Activated B cell treated with CpG ODN at 0.5 μM for 24 hours (primary cell): Measurements from ENCODE around the gene CARD11. TPM values are rescaled to one million over a fixed set of nuclear protein-coding genes. Genes with fewer than 3 reads are reported as not detected.

Experiments
- ATAC-seq: fragments of 200-7000 bp; cut with Tn5 transposase; one replicate; pipeline ENCODE4 v1.10.0; 2021; ENCODE audit warnings: low read depth, mild to moderate bottlenecking, moderate library complexity
- CTCF ChIA-PET: fragments of 350-600 bp; sonication (Branson Sonifier 250); formaldehyde crosslinking; loops from one replicate; lab custom pipeline; 2021; ENCODE audit warnings: antibody characterized with exemption; lab: Charles Lee
- POLR2A ChIA-PET: fragments of 350-600 bp; sonication (Branson Sonifier 250); formaldehyde crosslinking; loops from one replicate; lab custom pipeline; 2021; ENCODE audit warnings: antibody characterized with exemption; lab: Charles Lee
- DNase-seq: peaks from one replicate; pipeline ENCODE4 v3.0.0; 2022
- H3K27ac Mint-ChIP-seq: one replicate; pipeline ENCODE4 v1.8.0; 2020; ENCODE audit warnings: mixed read lengths
- H3K27me3 Mint-ChIP-seq: one replicate; pipeline ENCODE4 v1.8.0; 2021; ENCODE audit warnings: mixed read lengths
- H3K36me3 Mint-ChIP-seq: one replicate; pipeline ENCODE4 v1.8.0; 2021; ENCODE audit warnings: low read depth, mixed read lengths
- H3K4me1 Mint-ChIP-seq: one replicate; pipeline ENCODE4 v1.8.0; 2021; ENCODE audit warnings: mixed read lengths
- H3K4me3 Mint-ChIP-seq: one replicate; pipeline ENCODE4 v1.8.0; 2020; ENCODE audit warnings: mild to moderate bottlenecking, mixed read lengths
- H3K9me3 Mint-ChIP-seq: one replicate; pipeline ENCODE4 v1.8.0; 2020; ENCODE audit warnings: mixed read lengths
- intact Hi-C: fragments of 100-400 bp; cut with micrococcal nuclease; formaldehyde crosslinking; loops from one replicate; pipeline ENCODE4 v1.15.1; 2024
- total RNA-seq: library from RNA; stranded (reverse); gene quantifications from 2 replicates; pipeline ENCODE4 v1.2.3, GENCODE V29; 2022
- TF ChIP-seq, protein P1 (sequence below): fragments of 200-600 bp; IDR thresholded peaks from one replicate; pipeline ENCODE4 v1.8.0; 2022; ENCODE audit warnings: antibody characterized with exemption, mild to moderate bottlenecking

Gene CARD11
- total RNA-seq, 1 donor from 2014 or later: 114 TPM

DNA sequence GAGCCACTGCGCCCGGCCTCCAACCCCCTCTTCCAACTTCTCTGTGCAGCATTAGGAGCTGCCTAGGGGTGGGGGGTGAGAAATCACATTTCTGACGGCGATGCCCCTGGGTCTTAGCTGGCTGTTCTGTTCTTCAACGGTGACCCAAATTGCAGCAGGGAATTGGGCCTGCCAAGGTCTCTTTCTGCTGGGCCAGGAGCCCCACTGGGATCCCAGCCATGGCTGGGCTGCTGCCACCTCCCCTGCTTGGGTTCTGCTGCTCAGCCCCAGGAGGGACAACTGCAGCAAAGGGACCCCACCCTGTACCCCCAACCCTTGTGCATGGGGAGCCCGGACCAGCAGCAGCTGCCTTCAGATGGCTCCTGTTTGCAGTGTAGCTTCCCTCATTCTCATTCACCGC is 155.9 kb downstream of the CARD11 start:
- TF ChIP-seq, protein P1, sequence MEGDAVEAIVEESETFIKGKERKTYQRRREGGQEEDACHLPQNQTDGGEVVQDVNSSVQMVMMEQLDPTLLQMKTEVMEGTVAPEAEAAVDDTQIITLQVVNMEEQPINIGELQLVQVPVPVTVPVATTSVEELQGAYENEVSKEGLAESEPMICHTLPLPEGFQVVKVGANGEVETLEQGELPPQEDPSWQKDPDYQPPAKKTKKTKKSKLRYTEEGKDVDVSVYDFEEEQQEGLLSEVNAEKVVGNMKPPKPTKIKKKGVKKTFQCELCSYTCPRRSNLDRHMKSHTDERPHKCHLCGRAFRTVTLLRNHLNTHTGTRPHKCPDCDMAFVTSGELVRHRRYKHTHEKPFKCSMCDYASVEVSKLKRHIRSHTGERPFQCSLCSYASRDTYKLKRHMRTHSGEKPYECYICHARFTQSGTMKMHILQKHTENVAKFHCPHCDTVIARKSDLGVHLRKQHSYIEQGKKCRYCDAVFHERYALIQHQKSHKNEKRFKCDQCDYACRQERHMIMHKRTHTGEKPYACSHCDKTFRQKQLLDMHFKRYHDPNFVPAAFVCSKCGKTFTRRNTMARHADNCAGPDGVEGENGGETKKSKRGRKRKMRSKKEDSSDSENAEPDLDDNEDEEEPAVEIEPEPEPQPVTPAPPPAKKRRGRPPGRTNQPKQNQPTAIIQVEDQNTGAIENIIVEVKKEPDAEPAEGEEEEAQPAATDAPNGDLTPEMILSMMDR: no peak
- H3K4me3 Mint-ChIP-seq: no peak overlapping the region
- H3K36me3 Mint-ChIP-seq: no peaks in the 10 kb centered on the region
- H3K4me1 Mint-ChIP-seq: peaks cover 12% of the 10 kb centered on the region
- POLR2A ChIA-PET: no interaction called here
- DNase-seq: no peak
- H3K27me3 Mint-ChIP-seq: no peaks in the 10 kb centered on the region
- no peaks in the 10 kb centered on the region for H3K9me3 Mint-ChIP-seq
- CTCF ChIA-PET: interaction anchor here (1.3 to 1.9 kb wide), 3 partner anchors 24 to 786 kb away, joined by 3 to 15 read pairs (median 6); no protein-coding TSS in a partner anchor
- intact Hi-C loops: loop anchor here (1.0 to 5.0 kb wide), 5 partner anchors 156 to 834 kb away; no protein-coding TSS in a partner anchor
- peak overlapping the region; percentile 50 for H3K27ac Mint-ChIP-seq
- no peak for ATAC-seq

DNA sequence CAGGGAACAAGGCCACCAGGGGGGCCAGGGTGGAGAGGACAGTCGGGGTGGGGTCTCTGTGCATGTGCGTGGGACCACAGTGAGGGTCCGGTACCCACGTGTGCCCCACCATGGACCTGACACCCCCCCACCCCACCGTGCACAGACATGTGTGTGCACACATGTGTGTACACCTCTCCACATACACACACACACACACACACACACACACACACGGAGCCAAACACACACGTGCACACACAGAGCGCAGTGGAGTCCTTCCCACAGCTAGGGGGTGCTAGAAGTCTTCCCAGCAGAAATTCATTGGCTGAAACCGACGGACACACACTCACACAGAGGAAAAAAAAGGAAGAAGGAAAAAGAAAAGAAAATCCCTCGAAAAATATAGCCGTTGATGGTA is 156.8 kb downstream of the CARD11 start:
- Mint-ChIP-seq H3K36me3 (no peaks in the 10 kb centered on the region), H3K27me3 (no peaks in the 10 kb centered on the region), H3K4me3 (no peak overlapping the region), H3K27ac (no peak overlapping the region), H3K4me1 (peaks cover 7% of the 10 kb centered on the region), H3K9me3 (no peaks in the 10 kb centered on the region)
- TF ChIP-seq, protein P1: no peak
- POLR2A ChIA-PET: no interaction called here
- ATAC-seq (peak; percentile 88), DNase-seq (no peak)
- intact Hi-C loops: loop anchor here (1.0 to 5.0 kb wide), 5 partner anchors 157 to 835 kb away; no protein-coding TSS in a partner anchor
- CTCF ChIA-PET: interaction anchor here (0.7 to 1.7 kb wide), 6 partner anchors 16 to 787 kb away, joined by 3 to 15 read pairs (median 4); no protein-coding TSS in a partner anchor

DNA sequence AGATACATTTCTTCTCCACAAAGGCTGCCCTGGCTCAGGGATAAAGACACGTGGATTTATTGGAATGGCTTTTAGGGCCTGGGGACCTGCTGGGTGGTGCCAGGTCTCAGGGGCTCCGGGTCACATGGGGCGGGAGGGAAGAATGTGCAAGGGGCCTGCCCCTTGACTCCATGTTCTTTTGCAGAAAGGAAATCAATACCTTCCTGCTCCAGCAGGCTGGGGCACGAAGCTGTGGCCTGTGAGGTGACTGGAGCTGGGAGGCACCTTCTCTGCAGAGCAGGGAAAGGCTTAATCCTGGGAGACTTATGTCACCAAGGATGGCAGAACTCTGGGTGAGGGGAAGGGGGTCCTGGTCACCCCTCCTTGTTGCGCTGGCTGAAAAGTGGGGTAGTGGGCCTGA is 157.3 kb downstream of the CARD11 start:
- no peak for ATAC-seq
- intact Hi-C loops: loop anchor here (5.0 kb wide), 1 partner anchor 836 kb away; no protein-coding TSS in a partner anchor
- CTCF ChIA-PET: interaction anchor here (0.7 to 1.7 kb wide), 6 partner anchors 16 to 787 kb away, joined by 3 to 15 read pairs (median 4); no protein-coding TSS in a partner anchor
- H3K4me1 Mint-ChIP-seq: peaks cover 7% of the 10 kb centered on the region
- no peak overlapping the region for H3K4me3 Mint-ChIP-seq
- no peak overlapping the region for H3K27ac Mint-ChIP-seq
- TF ChIP-seq, protein P1: no peak
- no peaks in the 10 kb centered on the region for H3K27me3 Mint-ChIP-seq
- no peaks in the 10 kb centered on the region for H3K9me3 Mint-ChIP-seq
- no peaks in the 10 kb centered on the region for H3K36me3 Mint-ChIP-seq
- POLR2A ChIA-PET: no interaction called here
- no peak for DNase-seq

DNA sequence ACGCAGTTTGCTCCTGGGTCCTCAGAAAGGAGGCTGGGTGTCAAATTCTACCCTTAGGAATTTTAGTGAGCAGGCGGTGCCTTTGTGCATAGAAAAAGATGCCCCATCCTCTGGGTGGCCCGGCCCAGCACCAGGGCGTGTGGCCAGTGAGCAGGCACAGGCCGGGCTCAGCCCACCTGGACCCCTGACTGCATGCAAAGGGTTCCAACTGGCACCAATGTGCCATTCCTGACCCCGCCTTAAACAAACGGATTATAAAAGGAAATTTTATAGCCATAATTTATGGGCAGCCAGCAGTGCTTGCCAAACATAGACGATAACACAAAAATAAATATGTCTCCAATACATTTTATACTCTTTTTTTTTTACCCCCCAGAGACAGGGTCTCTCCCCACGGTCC is 159.5 kb downstream of the CARD11 start:
- Mint-ChIP-seq H3K4me3 (no peak overlapping the region), H3K27ac (no peak overlapping the region), H3K27me3 (no peaks in the 10 kb centered on the region), H3K4me1 (peaks cover 6% of the 10 kb centered on the region), H3K9me3 (no peaks in the 10 kb centered on the region), H3K36me3 (no peaks in the 10 kb centered on the region)
- TF ChIP-seq, protein P1: no peak
- POLR2A ChIA-PET: no interaction called here
- DNase-seq (no peak), ATAC-seq (no peak)
- intact Hi-C loops: no loop called here
- CTCF ChIA-PET: no interaction called here

DNA sequence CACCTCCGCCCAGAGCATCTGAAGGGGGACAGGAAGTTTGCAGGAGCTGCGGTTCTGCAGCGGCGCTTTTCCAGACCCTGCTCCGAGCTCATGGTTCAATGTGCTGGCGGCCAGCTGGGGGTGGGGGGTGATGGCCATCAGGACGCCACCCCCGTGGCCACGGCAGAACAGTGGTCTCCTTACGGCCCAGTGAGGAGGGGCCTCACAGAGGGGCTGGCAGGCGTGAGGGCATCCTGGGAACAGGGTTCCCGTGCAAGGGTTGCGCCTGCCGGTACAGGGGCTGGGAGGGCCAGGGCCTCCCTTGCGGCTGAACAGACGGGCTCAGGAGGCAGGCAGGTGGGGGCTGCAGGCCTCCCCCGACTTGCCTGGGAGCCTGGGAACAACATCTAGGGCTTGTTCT is 160.6 kb downstream of the CARD11 start:
- DNase-seq (no peak), ATAC-seq (no peak)
- H3K27ac Mint-ChIP-seq: no peak overlapping the region
- H3K4me3 Mint-ChIP-seq: no peak overlapping the region
- intact Hi-C loops: no loop called here
- ChIA-PET POLR2A (no interaction called here), CTCF (no interaction called here)
- no peaks in the 10 kb centered on the region for H3K9me3 Mint-ChIP-seq
- TF ChIP-seq, protein P1: no peak
- no peaks in the 10 kb centered on the region for H3K36me3 Mint-ChIP-seq
- no peaks in the 10 kb centered on the region for H3K27me3 Mint-ChIP-seq
- H3K4me1 Mint-ChIP-seq: peaks cover 15% of the 10 kb centered on the region
